Raji (cell line): ENCODE measurements around the gene HTR2A.

ENCODE experiments used
- POLR2A ChIP-seq: IDR thresholded peaks from 2 replicates; pipeline ENCODE4 v1.6.1; 2011; ENCODE audit warnings: low read depth, low read length, control low read depth; ENCODE audit not compliant: insufficient read depth

The HTR2A gene

GRCh38 chr13:46850214-46850613, 46.6 kb downstream of the HTR2A start:
- no peak for TF ChIP-seq POLR2A

GRCh38 chr13:46846726-46847125, 50.1 kb downstream of the HTR2A start:
- TF ChIP-seq POLR2A: no peak

- TF ChIP-seq POLR2A: no peak
These were observed 51.7 kb downstream of the HTR2A start for GRCh38 chr13:46845146-46845545.

- no peak for TF ChIP-seq POLR2A
These were observed 52.4 kb downstream of the HTR2A start for GRCh38 chr13:46844431-46844830.

GRCh38 chr13:46839399-46839798, 57.5 kb downstream of the HTR2A start:
- no peak for TF ChIP-seq POLR2A

- no peak for TF ChIP-seq POLR2A
These were observed 62.2 kb downstream of the HTR2A start for GRCh38 chr13:46834657-46835056.

- TF ChIP-seq POLR2A: no peak
These were observed 65.2 kb downstream of the HTR2A start for GRCh38 chr13:46831588-46832194.

- TF ChIP-seq POLR2A: no peak
These were observed 66.3 kb downstream of the HTR2A start for GRCh38 chr13:46830405-46831005.

- TF ChIP-seq POLR2A: no peak
These were observed 74.3 kb downstream of the HTR2A start for GRCh38 chr13:46822551-46822950.

GRCh38 chr13:46817838-46818476, 78.9 kb downstream of the HTR2A start:
- no peak for TF ChIP-seq POLR2A

- TF ChIP-seq POLR2A: no peak
These were observed 79.8 kb downstream of the HTR2A start for GRCh38 chr13:46817095-46817494.

GRCh38 chr13:46816371-46816770, 80.5 kb downstream of the HTR2A start:
- no peak for TF ChIP-seq POLR2A

GRCh38 chr13:46812301-46812797, 84.5 kb downstream of the HTR2A start:
- no peak for TF ChIP-seq POLR2A

- no peak for TF ChIP-seq POLR2A
These were observed 86.4 kb downstream of the HTR2A start for GRCh38 chr13:46810440-46810839.

GRCh38 chr13:46804391-46804815, 92.5 kb downstream of the HTR2A start:
- no peak for TF ChIP-seq POLR2A

- no peak for TF ChIP-seq POLR2A
These were observed 93.3 kb downstream of the HTR2A start for GRCh38 chr13:46803586-46803985.
